WERI-Rb-1 (cell line): ENCODE results near the gene ZNF407.

Experiments used
- DNase-seq: peaks from one replicate; pipeline ENCODE4 v3.0.0-alpha.2; 2020
- H3K27ac ChIP-seq: fragments of 250-450 bp; sonication (Bioruptor Pico); 2 replicates; pipeline ENCODE4 v1.5.1; 2020; ENCODE audit warnings: mild to moderate bottlenecking, moderate library complexity
- H3K27me3 ChIP-seq: fragments of 250-450 bp; sonication (Bioruptor Pico); 2 replicates; pipeline ENCODE4 v1.5.1; 2021; ENCODE audit warnings: mild to moderate bottlenecking, low read depth, moderate library complexity; ENCODE audit not compliant: insufficient read depth, severe bottlenecking
- H3K36me3 ChIP-seq: fragments of 250-450 bp; sonication (Bioruptor Pico); 2 replicates; pipeline ENCODE4 v1.5.1; 2020; ENCODE audit warnings: mild to moderate bottlenecking, moderate library complexity
- H3K4me3 ChIP-seq: 2 replicates; pipeline ENCODE4 v1.5.1; 2011; ENCODE audit warnings: low read depth, mild to moderate bottlenecking, control low read depth, low read length
- H3K9me3 ChIP-seq: fragments of 250-450 bp; sonication (Bioruptor Pico); 2 replicates; pipeline ENCODE4 v1.5.1; 2021; ENCODE audit warnings: mild to moderate bottlenecking, moderate library complexity; ENCODE audit not compliant: severe bottlenecking
- TF ChIP-seq, protein P1 (sequence below): IDR thresholded peaks from 2 replicates; pipeline ENCODE4 v1.5.1; 2011; ENCODE audit warnings: low read depth, mild to moderate bottlenecking, control low read depth, inconsistent platforms, low read length

ZNF407 gene

DNA sequence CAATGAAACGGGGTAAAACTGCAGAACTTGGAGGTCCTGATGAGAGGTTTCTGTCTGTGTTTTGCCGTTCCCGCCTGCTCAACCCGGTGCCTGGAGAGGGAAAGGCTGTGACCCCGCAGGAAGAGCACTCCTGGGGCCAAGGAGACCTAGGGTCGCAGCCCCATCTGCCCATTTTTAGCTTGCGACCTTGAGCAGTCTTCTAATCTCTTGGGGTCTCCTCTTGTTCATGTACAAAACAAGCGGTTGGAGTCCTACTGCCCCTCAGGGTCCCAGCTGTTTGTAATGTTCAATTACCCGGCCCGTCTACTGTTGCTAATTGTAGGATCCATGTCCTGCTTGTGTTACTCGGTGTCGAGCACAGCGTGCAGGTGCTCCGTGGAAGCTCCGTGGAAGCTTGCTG, 506.8 kb downstream of the ZNF407 start:
- Histone ChIP-seq H3K36me3 (no peaks in the 10 kb centered on the region), H3K27ac (no peak overlapping the region), H3K4me3 (no peak overlapping the region), H3K9me3 (peaks cover 10% of the 10 kb centered on the region), H3K27me3 (no peaks in the 10 kb centered on the region)
- TF ChIP-seq, protein P1, sequence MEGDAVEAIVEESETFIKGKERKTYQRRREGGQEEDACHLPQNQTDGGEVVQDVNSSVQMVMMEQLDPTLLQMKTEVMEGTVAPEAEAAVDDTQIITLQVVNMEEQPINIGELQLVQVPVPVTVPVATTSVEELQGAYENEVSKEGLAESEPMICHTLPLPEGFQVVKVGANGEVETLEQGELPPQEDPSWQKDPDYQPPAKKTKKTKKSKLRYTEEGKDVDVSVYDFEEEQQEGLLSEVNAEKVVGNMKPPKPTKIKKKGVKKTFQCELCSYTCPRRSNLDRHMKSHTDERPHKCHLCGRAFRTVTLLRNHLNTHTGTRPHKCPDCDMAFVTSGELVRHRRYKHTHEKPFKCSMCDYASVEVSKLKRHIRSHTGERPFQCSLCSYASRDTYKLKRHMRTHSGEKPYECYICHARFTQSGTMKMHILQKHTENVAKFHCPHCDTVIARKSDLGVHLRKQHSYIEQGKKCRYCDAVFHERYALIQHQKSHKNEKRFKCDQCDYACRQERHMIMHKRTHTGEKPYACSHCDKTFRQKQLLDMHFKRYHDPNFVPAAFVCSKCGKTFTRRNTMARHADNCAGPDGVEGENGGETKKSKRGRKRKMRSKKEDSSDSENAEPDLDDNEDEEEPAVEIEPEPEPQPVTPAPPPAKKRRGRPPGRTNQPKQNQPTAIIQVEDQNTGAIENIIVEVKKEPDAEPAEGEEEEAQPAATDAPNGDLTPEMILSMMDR, result no peak
- DNase-seq, result no peak

GRCh38 chr18:75105551-75106254, 508.0 kb downstream of the ZNF407 start:
- H3K4me3 ChIP-seq, result no peak overlapping the region
- TF ChIP-seq, protein P1, result no peak
- H3K36me3 ChIP-seq, result no peaks in the 10 kb centered on the region
- H3K27ac ChIP-seq, result no peak overlapping the region
- no peaks in the 10 kb centered on the region for H3K27me3 ChIP-seq
- no peak for DNase-seq
- peaks cover 8% of the 10 kb centered on the region for H3K9me3 ChIP-seq

- no peaks in the 10 kb centered on the region for H3K36me3 ChIP-seq
- H3K27ac ChIP-seq, result no peak overlapping the region
- TF ChIP-seq, protein P1, result no peak
- no peaks in the 10 kb centered on the region for H3K27me3 ChIP-seq
- no peaks in the 10 kb centered on the region for H3K9me3 ChIP-seq
- no peak overlapping the region for H3K4me3 ChIP-seq
- no peak for DNase-seq
Measured at GRCh38 chr18:75106746-75107145, 509.1 kb downstream of the ZNF407 start.

DNA sequence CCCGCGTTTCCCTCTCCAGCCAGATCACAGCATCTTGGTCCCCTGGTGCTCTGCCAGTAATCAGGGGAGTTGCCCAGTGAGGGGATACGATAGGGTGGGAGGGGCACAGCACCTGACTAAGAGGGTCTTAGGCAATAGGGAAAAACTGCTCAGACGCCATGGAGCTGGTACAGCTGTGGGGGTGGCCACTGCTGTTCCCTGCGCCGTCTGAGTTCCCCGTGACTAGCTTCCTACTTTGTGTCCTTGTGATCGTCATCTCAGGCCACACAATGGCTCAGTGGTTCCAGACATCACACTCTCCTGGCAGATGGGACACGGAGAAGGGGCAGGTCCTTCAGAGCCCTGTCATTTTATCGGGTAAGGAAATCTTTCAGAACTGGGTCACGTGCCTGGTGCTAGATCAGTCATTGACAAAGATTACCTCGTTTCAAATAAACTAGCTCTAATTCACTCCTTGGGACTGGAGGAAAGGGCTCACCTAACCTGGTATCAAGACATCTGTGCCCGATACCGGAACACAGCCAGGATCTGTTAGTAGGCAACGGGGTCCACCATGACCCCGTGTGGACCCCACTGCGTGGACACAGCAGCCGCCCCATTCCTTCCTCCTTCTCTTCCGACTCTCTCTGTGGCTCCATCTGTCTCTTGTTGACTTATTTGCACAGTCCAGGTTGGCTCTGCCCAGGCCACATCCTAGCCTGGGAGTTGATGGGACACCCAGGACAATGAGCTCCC, 509.7 kb downstream of the ZNF407 start:
- H3K4me3 ChIP-seq, result no peak overlapping the region
- H3K36me3 ChIP-seq, result no peaks in the 10 kb centered on the region
- no peaks in the 10 kb centered on the region for H3K27me3 ChIP-seq
- no peak for DNase-seq
- TF ChIP-seq, protein P1, result no peak
- H3K27ac ChIP-seq, result no peak overlapping the region
- no peaks in the 10 kb centered on the region for H3K9me3 ChIP-seq

DNA sequence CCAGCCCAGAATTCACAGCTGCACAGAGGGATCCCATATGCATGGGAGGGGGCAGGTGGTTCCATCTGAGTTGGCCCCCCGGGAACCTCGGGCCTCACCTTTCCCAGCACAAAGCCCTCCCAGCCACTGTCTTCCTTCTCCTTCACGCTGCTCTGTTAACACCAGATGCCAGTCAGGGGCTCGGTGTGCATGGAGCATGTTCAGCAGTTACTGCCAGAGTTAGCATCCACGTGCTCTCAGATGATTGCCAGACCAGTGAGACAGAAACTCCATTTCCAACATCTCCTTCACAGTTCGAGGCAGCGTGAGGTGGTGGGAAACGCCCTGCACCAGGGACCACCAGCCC, 510.2 kb downstream of the ZNF407 start:
- H3K9me3 ChIP-seq, result no peaks in the 10 kb centered on the region
- no peaks in the 10 kb centered on the region for H3K27me3 ChIP-seq
- no peaks in the 10 kb centered on the region for H3K36me3 ChIP-seq
- H3K27ac ChIP-seq, result no peak overlapping the region
- TF ChIP-seq, protein P1, result no peak
- no peak overlapping the region for H3K4me3 ChIP-seq
- no peak for DNase-seq
